Measurements from ENCODE around the gene CCDC9B. TPM values are rescaled to one million over a fixed set of nuclear protein-coding genes. Genes with fewer than 3 reads are reported as not detected.
A peak's percentile ranks its signal among the peaks of the same experiment; 100 is the strongest.

CCDC9B gene
- total RNA-seq, 2 donors from 2014 or later, result 30.1 to 57.1 TPM

DNA sequence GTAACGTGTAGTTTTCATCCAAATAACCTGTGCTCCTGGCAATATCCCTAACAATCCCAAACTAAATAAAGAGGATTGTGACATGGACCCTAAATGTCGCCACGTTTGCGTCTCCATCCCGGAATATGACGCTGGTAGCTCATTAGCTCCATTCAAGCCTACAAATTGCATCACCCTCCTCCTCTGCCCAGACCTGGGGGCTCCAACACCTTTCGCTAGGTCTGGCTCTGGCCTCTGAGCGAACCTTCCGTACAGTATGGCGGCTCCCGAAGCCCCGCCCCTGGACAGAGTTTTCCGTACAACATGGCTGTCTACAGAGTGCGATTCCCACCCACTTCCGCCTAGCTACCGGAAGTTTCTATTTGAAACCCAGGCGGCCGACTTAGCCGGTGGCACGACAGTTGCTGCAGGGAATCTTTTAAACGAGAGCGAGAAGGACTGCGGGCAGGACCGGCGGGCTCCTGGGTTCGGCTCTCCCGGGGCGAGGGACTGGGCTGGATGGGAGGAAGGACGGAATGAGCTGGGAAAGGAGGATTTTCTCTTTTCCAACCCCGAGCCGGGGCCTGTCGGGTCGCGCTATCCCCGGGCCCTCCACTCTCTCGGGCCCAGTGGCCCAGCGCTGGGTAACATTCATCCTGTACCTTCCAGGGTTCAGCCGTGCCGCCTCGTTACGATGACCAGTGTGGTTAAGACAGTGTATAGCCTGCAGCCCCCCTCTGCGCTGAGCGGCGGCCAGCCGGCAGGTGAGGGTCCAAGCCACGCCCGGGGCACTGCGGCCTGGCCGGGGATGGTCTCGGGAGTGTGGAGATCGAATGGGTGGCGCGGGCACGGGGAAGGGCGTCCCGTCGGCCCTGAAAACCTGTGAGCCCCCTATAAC lies 42.1 kb upstream of the CCDC9B start, which contains the start of gene KNSTRN:
KNSTRN (plus strand) TSS at position 142 of the 877 bp plus-strand sequence; CDS start at position 257, 115 bp downstream.
- no peaks in the 10 kb centered on the region for H3K27me3 ChIP-seq (replicated peaks; ENCODE audit: insufficient read depth)
- no peaks in the 10 kb centered on the region for H3K36me3 ChIP-seq
- peak within 1 kb of the TSS; percentile 91 for H3K4me3 ChIP-seq
- ATAC-seq (ENCODE audit: insufficient number of reproducible peaks, low FRiP score, low read depth) (peak; percentile 89), DNase-seq (ENCODE audit: low spot score) (peak; percentile 81)
- no peak within 1 kb of the TSS for H3K27ac ChIP-seq
- H3K9me3 ChIP-seq, result no peaks in the 10 kb centered on the region
- peaks cover 10 to 19% of the 10 kb centered on the region in 2 donors for H3K4me1 ChIP-seq (ENCODE audit: control insufficient read depth in 1 of 2, low read depth in 2 of 2)
- TF ChIP-seq CTCF (IDR thresholded peaks at IDR 0.05), result no peak

- no peak for TF ChIP-seq CTCF (IDR thresholded peaks at IDR 0.05)
- no peak overlapping the region for H3K27ac ChIP-seq
These were observed 41.2 kb upstream of the CCDC9B start for GRCh38 chr15:40381818-40382529.

GRCh38 chr15:40380636-40381035 lies 39.9 kb upstream of the CCDC9B start:
- Histone ChIP-seq H3K36me3 (no peaks in the 10 kb centered on the region), H3K4me3 (no peak overlapping the region), H3K27me3 (replicated peaks; ENCODE audit: insufficient read depth) (no peaks in the 10 kb centered on the region), H3K9me3 (no peaks in the 10 kb centered on the region), H3K27ac (peak overlapping the region in 1 of 2 donors; percentile 31), H3K4me1 (ENCODE audit: control insufficient read depth in 1 of 2, low read depth in 2 of 2) (peaks cover 10 to 19% of the 10 kb centered on the region in 2 donors)
- no peak for TF ChIP-seq CTCF (IDR thresholded peaks at IDR 0.05)
- DNase-seq (ENCODE audit: low spot score) (no peak), ATAC-seq (ENCODE audit: insufficient number of reproducible peaks, low FRiP score, low read depth) (no peak)

More at GRCh38 chr15:40381818-40382529, 41.2 kb upstream of the CCDC9B start:
- Histone ChIP-seq H3K27me3 (replicated peaks; ENCODE audit: insufficient read depth) (no peaks in the 10 kb centered on the region), H3K36me3 (no peaks in the 10 kb centered on the region), H3K4me3 (peak overlapping the region; percentile 91), H3K9me3 (no peaks in the 10 kb centered on the region), H3K4me1 (ENCODE audit: control insufficient read depth in 1 of 2, low read depth in 2 of 2) (peaks cover 10 to 19% of the 10 kb centered on the region in 2 donors)
- no peak for ATAC-seq (ENCODE audit: insufficient number of reproducible peaks, low FRiP score, low read depth)
- DNase-seq (ENCODE audit: low spot score), result no peak

- no peaks in the 10 kb centered on the region for H3K36me3 ChIP-seq
- no peak overlapping the region for H3K4me3 ChIP-seq
- ATAC-seq (ENCODE audit: insufficient number of reproducible peaks, low FRiP score, low read depth) (peak; percentile 42), DNase-seq (ENCODE audit: low spot score) (peak; percentile 54)
- peaks cover 10 to 19% of the 10 kb centered on the region in 2 donors for H3K4me1 ChIP-seq (ENCODE audit: control insufficient read depth in 1 of 2, low read depth in 2 of 2)
- H3K9me3 ChIP-seq, result no peaks in the 10 kb centered on the region
- peak overlapping the region in 1 of 2 donors; percentile 31 for H3K27ac ChIP-seq
- no peak for TF ChIP-seq CTCF (IDR thresholded peaks at IDR 0.05)
- no peaks in the 10 kb centered on the region for H3K27me3 ChIP-seq (replicated peaks; ENCODE audit: insufficient read depth)
These were observed 39.1 kb upstream of the CCDC9B start for GRCh38 chr15:40379853-40380252.

GRCh38 chr15:40379374-40379773 lies 38.6 kb upstream of the CCDC9B start:
- ATAC-seq (ENCODE audit: insufficient number of reproducible peaks, low FRiP score, low read depth), result no peak
- H3K27ac ChIP-seq, result no peak overlapping the region

More at GRCh38 chr15:40379374-40379773, 38.6 kb upstream of the CCDC9B start:
- no peak for TF ChIP-seq CTCF (IDR thresholded peaks at IDR 0.05)
- peaks cover 10 to 19% of the 10 kb centered on the region in 2 donors for H3K4me1 ChIP-seq (ENCODE audit: control insufficient read depth in 1 of 2, low read depth in 2 of 2)
- H3K9me3 ChIP-seq, result no peaks in the 10 kb centered on the region
- no peaks in the 10 kb centered on the region for H3K27me3 ChIP-seq (replicated peaks; ENCODE audit: insufficient read depth)
- no peak overlapping the region for H3K4me3 ChIP-seq
- no peaks in the 10 kb centered on the region for H3K36me3 ChIP-seq
- DNase-seq (ENCODE audit: low spot score), result no peak

Data from thoracic aorta (tissue), 2 donors.